Heart left ventricle (tissue), 13 donors: ENCODE results near the gene CRYBB1.

ENCODE experiments used
- CTCF ChIP-seq, 12 donors: fragments of 200-600 bp; sonication (generic) in 4 of 12; IDR thresholded peaks; one replicate each; pipeline versions ENCODE4 v1.5.0 to v1.8.0; 2018 to 2022; ENCODE audit warnings: antibody characterized with exemption in 12 of 12, mild to moderate bottlenecking in 5 of 12
- POLR2A ChIP-seq, 2 donors: fragments of 450-650 bp; IDR thresholded peaks; one replicate each; pipeline ENCODE4 v1.6.1; 2017; ENCODE audit warnings: antibody characterized with exemption in 2 of 2, mild to moderate bottlenecking in 2 of 2, moderate library complexity in 2 of 2
- donor health status: ischemic (EF 13 %, LVEDD 7.1; RV severe dilation, severe dysfunction).
- donor health status: DM: no; HTN: yes; CAD: no.
- donor health status: DM: no; HTN: no; CAD: no.
- donor health status: ischemic (EF 25% LVEDD 6.9; RV normal size, moderate dysfunction).
- donor health status: ischemic (EF 25% LVEDD 5.7; RV mildly dilated, moderate dysfunction).
- donor health status: ischemic (EF 35%, LVEDD 5.7; RV mildly dilated, moderate dysfunction).
- donor health status: nonischemic (EF 11% LVEDD 7.7; RV severe dilation, severe dysfunction).
- donor health status: DM: yes; HTN: yes; CAD: no.
- donor health status: PGD.
- donor health status: ischemic (EF 29% LVEDD 5.4; RV normal size, mild dysfunction).
- donor health status: nonischemic (EF 23%, LVEDD 6.1; RV moderate dilation, normal function).

GRCh38 chr22:26632422-26633155 lies 14.8 kb upstream of the CRYBB1 start:
- TF ChIP-seq CTCF (IDR thresholded peaks at IDR 0.05) (no peak), POLR2A (IDR thresholded peaks at IDR 0.05) (no peak)
